Mucosa of descending colon (tissue), 3 donors: ENCODE measurements around the gene SMPD4. TPM values are rescaled to one million over a fixed set of nuclear protein-coding genes. Genes with fewer than 3 reads are reported as not detected.
"Not testable (repeated sequence)": the region's sequence is repeated elsewhere in the genome, so short reads cannot be mapped to it uniquely, and the experiment has no call there.

Experiments
- ATAC-seq: fragments of 200-7000 bp; cut with Tn5 transposase; one replicate; pipeline ENCODE4 v1.9.1; 2020; ENCODE audit warnings: mild to moderate bottlenecking, moderate library complexity
- DNase-seq, 3 donors: peaks; one replicate each; pipeline ENCODE4 v3.0.0-alpha.2; 2020
- H3K36me3 ChIP-seq: fragments of 200-600 bp; one replicate; pipeline ENCODE4 v1.8.0; 2021; ENCODE audit warnings: low read depth, mild to moderate bottlenecking
- H3K4me1 ChIP-seq: fragments of 200-600 bp; one replicate; pipeline ENCODE4 v1.8.0; 2021; ENCODE audit warnings: low read depth, mild to moderate bottlenecking
- H3K4me3 ChIP-seq: fragments of 200-600 bp; one replicate; pipeline ENCODE4 v1.8.0; 2021; ENCODE audit warnings: mild to moderate bottlenecking
- H3K9me3 ChIP-seq: fragments of 200-600 bp; one replicate; pipeline ENCODE4 v1.8.0; 2021; ENCODE audit warnings: mild to moderate bottlenecking
- intact Hi-C, 2 donors: fragments of 100-400 bp; cut with DNase I in 1 of 2; cut with micrococcal nuclease in 1 of 2; formaldehyde crosslinking; loops; one replicate each; pipeline versions ENCODE4 v1.11.0 to v1.11.1; 2022; cut with DNase I, micrococcal nuclease
- total RNA-seq, 3 donors: library from RNA; stranded (reverse); fragmentation: NEBNext Ultra II Directional in 2 of 3; extraction: Animal tissue kit (Norgen Biotek cat#: 25700) in 2 of 3; gene quantifications; one replicate each; pipeline versions ENCODE4 v1.2.1 to v1.2.4, GENCODE V29; 2021 to 2023
- TF ChIP-seq, protein P1 (sequence below): fragments of 200-600 bp; IDR thresholded peaks from one replicate; pipeline ENCODE4 v1.8.0; 2022; ENCODE audit warnings: antibody characterized with exemption, mild to moderate bottlenecking
- donor health status: DM: no; HTN: no; CAD: no; lungs with moderate emphysema.
- donor health status: DM: no; HTN: no; CAD: no.
- donor health status: DM: no; HTN: yes; CAD: no.

Gene SMPD4
- total RNA-seq, 3 donors from 2014 or later = 37.9 to 41.5 (median 38.2) TPM

GRCh38 chr2:130137118-130137517, 44.3 kb downstream of the SMPD4 start:
- ATAC-seq, H3K9me3 ChIP-seq, DNase-seq, intact Hi-C loops, H3K36me3 ChIP-seq, H3K4me3 ChIP-seq, H3K4me1 ChIP-seq: not testable (repeated sequence)

- H3K4me3 ChIP-seq, intact Hi-C loops, H3K9me3 ChIP-seq, ATAC-seq, H3K36me3 ChIP-seq, H3K4me1 ChIP-seq, DNase-seq: not testable (repeated sequence)
Measured at GRCh38 chr2:130136546-130136945, 44.9 kb downstream of the SMPD4 start.

GRCh38 chr2:130135692-130136541, 45.5 kb downstream of the SMPD4 start:
- Histone ChIP-seq H3K36me3 (no peaks in the 10 kb centered on the region), H3K9me3 (no peaks in the 10 kb centered on the region), H3K4me1 (no peaks in the 10 kb centered on the region), H3K4me3 (no peak overlapping the region)
- TF ChIP-seq, protein P1, sequence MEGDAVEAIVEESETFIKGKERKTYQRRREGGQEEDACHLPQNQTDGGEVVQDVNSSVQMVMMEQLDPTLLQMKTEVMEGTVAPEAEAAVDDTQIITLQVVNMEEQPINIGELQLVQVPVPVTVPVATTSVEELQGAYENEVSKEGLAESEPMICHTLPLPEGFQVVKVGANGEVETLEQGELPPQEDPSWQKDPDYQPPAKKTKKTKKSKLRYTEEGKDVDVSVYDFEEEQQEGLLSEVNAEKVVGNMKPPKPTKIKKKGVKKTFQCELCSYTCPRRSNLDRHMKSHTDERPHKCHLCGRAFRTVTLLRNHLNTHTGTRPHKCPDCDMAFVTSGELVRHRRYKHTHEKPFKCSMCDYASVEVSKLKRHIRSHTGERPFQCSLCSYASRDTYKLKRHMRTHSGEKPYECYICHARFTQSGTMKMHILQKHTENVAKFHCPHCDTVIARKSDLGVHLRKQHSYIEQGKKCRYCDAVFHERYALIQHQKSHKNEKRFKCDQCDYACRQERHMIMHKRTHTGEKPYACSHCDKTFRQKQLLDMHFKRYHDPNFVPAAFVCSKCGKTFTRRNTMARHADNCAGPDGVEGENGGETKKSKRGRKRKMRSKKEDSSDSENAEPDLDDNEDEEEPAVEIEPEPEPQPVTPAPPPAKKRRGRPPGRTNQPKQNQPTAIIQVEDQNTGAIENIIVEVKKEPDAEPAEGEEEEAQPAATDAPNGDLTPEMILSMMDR = no peak
- no peak for ATAC-seq
- DNase-seq = no peak
- intact Hi-C loops = no loop called here

- H3K4me1 ChIP-seq, H3K36me3 ChIP-seq, H3K9me3 ChIP-seq, intact Hi-C loops, H3K4me3 ChIP-seq, DNase-seq, ATAC-seq: not testable (repeated sequence)
Measured at GRCh38 chr2:130129120-130129829, 52.1 kb downstream of the SMPD4 start, which contains the start of gene POTEF. Gene POTEF, minus strand, starts transcription at chr2:130129222. Its CDS starts 8,707 bp downstream, at chr2:130120515.

DNA sequence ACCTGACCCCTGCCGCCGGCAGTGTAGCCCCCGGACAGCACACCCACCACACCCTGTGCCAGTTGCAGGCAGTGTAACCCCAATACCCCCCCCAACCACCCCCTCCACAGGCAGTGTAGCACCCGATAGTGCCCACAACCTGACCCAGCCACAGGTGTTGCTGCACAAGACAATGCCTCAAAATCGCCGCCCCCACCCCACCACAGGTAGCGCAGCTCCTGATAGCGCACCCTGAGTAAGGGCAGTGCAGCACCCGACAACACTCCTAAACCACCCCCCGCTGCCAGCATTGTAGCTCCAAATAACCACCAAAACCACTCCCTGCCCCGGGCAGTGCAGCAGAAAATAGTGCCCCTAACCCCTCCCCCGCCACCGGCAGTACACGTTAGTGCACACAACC, 52.9 kb downstream of the SMPD4 start:
- H3K9me3 ChIP-seq, ATAC-seq, H3K36me3 ChIP-seq, intact Hi-C loops, H3K4me1 ChIP-seq, DNase-seq, H3K4me3 ChIP-seq: not testable (repeated sequence)

DNA sequence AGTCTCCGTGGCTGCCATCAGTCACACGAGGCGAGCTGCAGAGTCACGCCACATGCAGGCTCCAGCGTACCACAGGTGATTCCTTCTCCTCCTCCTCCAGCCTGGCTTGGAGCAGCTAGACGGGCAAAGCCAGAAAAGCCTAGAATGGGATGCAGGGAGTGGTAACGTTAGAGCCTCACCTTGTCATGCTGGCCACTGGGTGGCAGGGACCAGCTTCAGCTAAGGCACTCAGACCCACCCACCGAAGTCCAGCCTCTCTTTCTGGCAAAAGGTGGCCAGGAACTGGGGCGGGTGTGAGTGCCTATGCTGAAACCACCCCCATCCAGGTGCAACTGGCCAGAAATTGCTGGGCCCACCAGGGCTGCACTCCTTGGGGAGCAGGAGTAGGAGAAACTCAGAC, 53.7 kb downstream of the SMPD4 start:
- H3K4me1 ChIP-seq, H3K36me3 ChIP-seq, ATAC-seq, H3K4me3 ChIP-seq, DNase-seq, intact Hi-C loops, H3K9me3 ChIP-seq: not testable (repeated sequence)

DNA sequence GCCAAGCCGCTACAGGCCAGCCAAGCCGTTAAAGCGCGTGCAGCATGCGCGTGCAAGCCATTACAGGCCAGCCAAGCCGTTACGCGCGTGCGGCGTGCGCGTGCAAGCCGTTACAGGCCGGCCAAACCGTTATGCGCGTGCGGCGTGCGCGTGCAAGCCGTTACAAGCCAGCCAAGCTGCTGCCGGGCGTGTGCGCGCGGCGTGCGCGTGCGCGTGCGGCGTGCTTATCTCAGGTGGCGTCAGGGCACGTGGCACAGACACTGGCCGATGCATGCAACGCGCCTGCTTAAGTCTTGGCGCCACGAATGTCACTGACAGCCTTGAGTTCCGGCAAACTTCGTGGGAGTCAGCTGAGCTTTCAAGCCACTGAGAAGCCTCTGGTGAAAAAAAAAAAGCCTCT, 60.5 kb downstream of the SMPD4 start:
- intact Hi-C loops, DNase-seq, ATAC-seq, H3K4me3 ChIP-seq, H3K36me3 ChIP-seq, H3K4me1 ChIP-seq, H3K9me3 ChIP-seq: not testable (repeated sequence)

- intact Hi-C loops, ATAC-seq, H3K9me3 ChIP-seq, DNase-seq, H3K36me3 ChIP-seq, H3K4me3 ChIP-seq, H3K4me1 ChIP-seq: not testable (repeated sequence)
Measured at GRCh38 chr2:130102597-130103363, 78.6 kb downstream of the SMPD4 start.

Other genes with a start within 250 kb of the SMPD4 start
- under 1 TPM in 2 of 3 donors, not detected in 1; 0.17 to 0.35 TPM for gene RAB6C, start 201.9 kb downstream of the SMPD4 start, total RNA-seq
- gene POTEF, start 52.4 kb downstream of the SMPD4 start, total RNA-seq = not detected
- gene CCDC74B, start 36.5 kb downstream of the SMPD4 start, total RNA-seq = 1 to 10 TPM in 1 of 3 donors, under 1 TPM in 2; 0.12 to 1.6 (median 0.63) TPM
- gene MZT2B, start 660 bp upstream of the SMPD4 start, total RNA-seq = 100 to 1,000 TPM; 171 to 215 (median 210) TPM
- not detected for gene TUBA3E, start 16.8 kb upstream of the SMPD4 start, total RNA-seq
- 10 to 100 TPM; 52.7 to 70.4 (median 56.0) TPM for gene IMP4, start 161.3 kb upstream of the SMPD4 start, total RNA-seq
- 100 to 1,000 TPM; 115 to 197 (median 120) TPM for gene PTPN18, start 174.5 kb upstream of the SMPD4 start, total RNA-seq